HepG2 (cell line): ENCODE results near the gene CLEC18C. TPM values are rescaled to one million over a fixed set of nuclear protein-coding genes. Genes with fewer than 3 reads are reported as not detected.
A peak's percentile ranks its signal among the peaks of the same experiment; 100 is the strongest.

Experiments
- ARNTL ChIP-seq: sonication (generic); formaldehyde crosslinking; IDR thresholded peaks from 2 replicates; pipeline ENCODE4 v1.4.0; 2020; ENCODE audit warnings: mild to moderate bottlenecking, missing genetic modification reagents
- CEBPG ChIP-seq: IDR thresholded peaks from 2 replicates; pipeline ENCODE4 v1.6.1; 2016
- ELF1 ChIP-seq: sonication (generic); formaldehyde crosslinking; IDR thresholded peaks from 2 replicates; pipeline ENCODE4 v1.4.0; 2020; ENCODE audit warnings: missing genetic modification reagents
- FOXA1 ChIP-seq, 2 experiments: fragments of 450-650 bp in 1 of 2; sonication (generic) in 1 of 2; formaldehyde crosslinking in 1 of 2; IDR thresholded peaks; 2 replicates each; pipeline versions ENCODE4 v1.4.0 to v1.6.1; 2016 to 2020; ENCODE audit warnings: missing genetic modification reagents in 1 of 2
- HMG20B ChIP-seq: conservative IDR thresholded peaks from 2 replicates; pipeline ENCODE4 v1.6.1; 2016; ENCODE audit warnings: missing genetic modification reagents, missing compliant biosample characterization
- HMGA1 ChIP-seq: sonication (generic); formaldehyde crosslinking; conservative IDR thresholded peaks from 2 replicates; pipeline ENCODE4 v1.4.0; 2020; ENCODE audit warnings: missing genetic modification reagents
- JDP2 ChIP-seq: sonication (generic); formaldehyde crosslinking; IDR thresholded peaks from 2 replicates; pipeline ENCODE4 v1.8.1; 2022; ENCODE audit warnings: missing genetic modification reagents, borderline replicate concordance
- KAT8 ChIP-seq: IDR thresholded peaks from 2 replicates; pipeline ENCODE4 v1.6.1; 2016; ENCODE audit warnings: missing genetic modification reagents, missing compliant biosample characterization
- MED13 ChIP-seq: sonication (generic); formaldehyde crosslinking; IDR thresholded peaks from 2 replicates; pipeline ENCODE4 v1.5.0; 2020; ENCODE audit warnings: missing genetic modification reagents
- MYPOP ChIP-seq: sonication (generic); formaldehyde crosslinking; IDR thresholded peaks from 2 replicates; pipeline ENCODE4 v1.8.1; 2023; ENCODE audit warnings: mild to moderate bottlenecking, moderate library complexity, missing genetic modification reagents
- MZF1 ChIP-seq: sonication (generic); formaldehyde crosslinking; IDR thresholded peaks from 2 replicates; pipeline ENCODE4 v1.8.1; 2023; ENCODE audit warnings: mild to moderate bottlenecking, missing genetic modification reagents, borderline replicate concordance
- RELA ChIP-seq: sonication (generic); formaldehyde crosslinking; IDR thresholded peaks from 2 replicates; pipeline ENCODE4 v1.4.0; 2020; ENCODE audit warnings: missing genetic modification reagents
- SAFB2 ChIP-seq: sonication (generic); formaldehyde crosslinking; IDR thresholded peaks from 2 replicates; pipeline ENCODE4 v1.5.1; 2020; ENCODE audit warnings: missing genetic modification reagents, low read depth, mild to moderate bottlenecking, borderline replicate concordance
- THAP11 ChIP-seq: IDR thresholded peaks from 2 replicates; pipeline ENCODE4 v1.6.1; 2016; ENCODE audit warnings: missing biosample characterization, missing genetic modification reagents
- ZBTB20 ChIP-seq: sonication (generic); formaldehyde crosslinking; IDR thresholded peaks from 2 replicates; pipeline ENCODE4 v1.8.1; 2023; ENCODE audit warnings: missing genetic modification reagents, low read depth, mild to moderate bottlenecking, borderline replicate concordance
- ZNF296 ChIP-seq: sonication (generic); formaldehyde crosslinking; conservative IDR thresholded peaks from 2 replicates; pipeline ENCODE4 v1.5.0; 2020; ENCODE audit warnings: mild to moderate bottlenecking, missing genetic modification reagents
- ZNF468 ChIP-seq: sonication (generic); formaldehyde crosslinking; IDR thresholded peaks from 2 replicates; pipeline ENCODE4 v1.8.0; 2022; ENCODE audit warnings: mild to moderate bottlenecking, moderate library complexity, missing genetic modification reagents
- ZNF660 ChIP-seq: sonication (generic); formaldehyde crosslinking; IDR thresholded peaks from 2 replicates; pipeline ENCODE4 v1.5.1; 2020; ENCODE audit warnings: mild to moderate bottlenecking, low read depth, missing genetic modification reagents, borderline replicate concordance
- polyA plus RNA-seq, 8 experiments: library from polyadenylated mRNA; depleted of rRNA in 3 of 8; stranded (reverse) in 7 of 8; unstranded in 1 of 8; fragments of >200 nt; fragmentation: Illumina TruSeq in 4 of 8; extraction: Trizol in 4 of 8; gene quantifications; 2 replicates each; pipeline versions ENCODE4 v1.2.1 to v1.2.3, GENCODE V29; 2011 to 2016; ENCODE audit warnings: low read depth in 4 of 8, missing spikeins in 1 of 8, mixed read lengths in 1 of 8; ENCODE audit not compliant: insufficient read depth in 1 of 8
- total RNA-seq, 5 experiments: library from RNA; depleted of rRNA; stranded (reverse); fragments of >200 nt; fragmentation: Illumina TruSeq; extraction: Trizol; gene quantifications; 2 replicates each; pipeline ENCODE4 v1.2.3, GENCODE V29; 2016; ENCODE audit warnings: low read depth in 1 of 5
- TF ChIP-seq, protein P1 (sequence below): sonication (generic); formaldehyde crosslinking; IDR thresholded peaks from 2 replicates; pipeline ENCODE4 v1.4.0; 2020; ENCODE audit warnings: missing genetic modification reagents, borderline replicate concordance
- TF ChIP-seq, protein P2 (sequence below): sonication (generic); formaldehyde crosslinking; IDR thresholded peaks from 2 replicates; pipeline ENCODE4 v1.4.0; 2020; ENCODE audit warnings: missing genetic modification reagents, borderline replicate concordance
- TF ChIP-seq, protein P3 (sequence below): sonication (generic); formaldehyde crosslinking; IDR thresholded peaks from 2 replicates; pipeline ENCODE4 v1.4.0; 2020; ENCODE audit warnings: missing genetic modification reagents

CLEC18C gene
- total and polyA plus RNA-seq, 2 of the 13 experiments (the other 11 are each of a cell fraction or from before 2014, with no cell fraction given) = 0.15 to 0.29 TPM

DNA sequence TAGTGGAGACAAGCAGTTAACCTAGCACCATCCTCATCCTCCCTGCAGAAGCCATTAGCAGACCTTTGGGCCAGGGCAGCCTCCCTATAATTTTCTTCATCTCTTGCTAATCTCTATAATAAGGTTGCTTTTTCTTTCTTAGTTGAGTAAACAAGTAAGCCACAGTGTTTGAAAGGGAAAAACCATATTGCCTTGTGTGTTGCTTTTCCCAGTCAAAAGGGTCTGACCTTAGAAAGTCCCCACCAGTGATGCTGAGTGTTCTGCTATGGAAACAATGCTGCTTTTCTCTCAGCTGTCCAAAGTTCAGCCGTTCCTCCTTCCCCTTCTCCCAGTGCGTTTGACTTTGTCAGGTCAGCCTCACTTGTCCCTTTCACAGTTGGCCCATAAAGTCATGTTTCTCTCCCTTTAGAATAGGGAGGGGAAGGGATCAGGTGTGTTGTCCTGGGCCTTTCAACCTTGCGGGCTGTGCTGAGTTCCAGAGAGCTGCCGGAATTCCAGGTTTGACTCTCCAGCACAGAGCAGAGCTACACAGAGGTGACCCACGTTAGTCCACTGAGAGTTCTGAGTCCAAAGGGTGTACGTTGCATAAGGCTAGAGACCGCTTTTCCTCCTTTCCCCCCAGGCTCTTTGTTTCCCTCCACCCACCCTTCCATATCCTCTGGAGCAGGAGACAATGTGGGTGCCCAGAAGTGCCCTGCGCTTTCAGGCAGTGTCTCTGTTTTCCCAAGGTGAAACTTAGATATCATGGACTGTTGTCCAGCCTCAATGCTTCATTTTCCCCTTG is 15.9 kb upstream of the CLEC18C start (continued):
- TF ChIP-seq HMGA1 (CRISPR knock-in tag) = no peak
- TF ChIP-seq, protein P1, sequence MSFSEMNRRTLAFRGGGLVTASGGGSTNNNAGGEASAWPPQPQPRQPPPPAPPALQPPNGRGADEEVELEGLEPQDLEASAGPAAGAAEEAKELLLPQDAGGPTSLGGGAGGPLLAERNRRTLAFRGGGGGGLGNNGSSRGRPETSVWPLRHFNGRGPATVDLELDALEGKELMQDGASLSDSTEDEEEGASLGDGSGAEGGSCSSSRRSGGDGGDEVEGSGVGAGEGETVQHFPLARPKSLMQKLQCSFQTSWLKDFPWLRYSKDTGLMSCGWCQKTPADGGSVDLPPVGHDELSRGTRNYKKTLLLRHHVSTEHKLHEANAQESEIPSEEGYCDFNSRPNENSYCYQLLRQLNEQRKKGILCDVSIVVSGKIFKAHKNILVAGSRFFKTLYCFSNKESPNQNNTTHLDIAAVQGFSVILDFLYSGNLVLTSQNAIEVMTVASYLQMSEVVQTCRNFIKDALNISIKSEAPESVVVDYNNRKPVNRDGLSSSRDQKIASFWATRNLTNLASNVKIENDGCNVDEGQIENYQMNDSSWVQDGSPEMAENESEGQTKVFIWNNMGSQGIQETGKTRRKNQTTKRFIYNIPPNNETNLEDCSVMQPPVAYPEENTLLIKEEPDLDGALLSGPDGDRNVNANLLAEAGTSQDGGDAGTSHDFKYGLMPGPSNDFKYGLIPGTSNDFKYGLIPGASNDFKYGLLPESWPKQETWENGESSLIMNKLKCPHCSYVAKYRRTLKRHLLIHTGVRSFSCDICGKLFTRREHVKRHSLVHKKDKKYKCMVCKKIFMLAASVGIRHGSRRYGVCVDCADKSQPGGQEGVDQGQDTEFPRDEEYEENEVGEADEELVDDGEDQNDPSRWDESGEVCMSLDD (CRISPR knock-in tag) = no peak
- peak; percentile 83 for TF ChIP-seq MYPOP
- TF ChIP-seq ELF1 = peak; percentile 53; the same call in 1 of the 2 replicates
- TF ChIP-seq KAT8 (CRISPR knock-in tag) = peak; percentile 62
- no peak for TF ChIP-seq ZNF660 (CRISPR knock-in tag)
- no peak for TF ChIP-seq FOXA1 (IDR thresholded peaks at IDR 0.05)
- peak; percentile 47 for TF ChIP-seq FOXA1 (CRISPR knock-in tag; IDR thresholded peaks at IDR 0.05)
- TF ChIP-seq, protein P2, sequence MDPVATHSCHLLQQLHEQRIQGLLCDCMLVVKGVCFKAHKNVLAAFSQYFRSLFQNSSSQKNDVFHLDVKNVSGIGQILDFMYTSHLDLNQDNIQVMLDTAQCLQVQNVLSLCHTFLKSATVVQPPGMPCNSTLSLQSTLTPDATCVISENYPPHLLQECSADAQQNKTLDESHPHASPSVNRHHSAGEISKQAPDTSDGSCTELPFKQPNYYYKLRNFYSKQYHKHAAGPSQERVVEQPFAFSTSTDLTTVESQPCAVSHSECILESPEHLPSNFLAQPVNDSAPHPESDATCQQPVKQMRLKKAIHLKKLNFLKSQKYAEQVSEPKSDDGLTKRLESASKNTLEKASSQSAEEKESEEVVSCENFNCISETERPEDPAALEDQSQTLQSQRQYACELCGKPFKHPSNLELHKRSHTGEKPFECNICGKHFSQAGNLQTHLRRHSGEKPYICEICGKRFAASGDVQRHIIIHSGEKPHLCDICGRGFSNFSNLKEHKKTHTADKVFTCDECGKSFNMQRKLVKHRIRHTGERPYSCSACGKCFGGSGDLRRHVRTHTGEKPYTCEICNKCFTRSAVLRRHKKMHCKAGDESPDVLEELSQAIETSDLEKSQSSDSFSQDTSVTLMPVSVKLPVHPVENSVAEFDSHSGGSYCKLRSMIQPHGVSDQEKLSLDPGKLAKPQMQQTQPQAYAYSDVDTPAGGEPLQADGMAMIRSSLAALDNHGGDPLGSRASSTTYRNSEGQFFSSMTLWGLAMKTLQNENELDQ (CRISPR knock-in tag) = no peak
- no peak for TF ChIP-seq MED13 (CRISPR knock-in tag)
- TF ChIP-seq THAP11 = peak; percentile 64
- TF ChIP-seq ARNTL (CRISPR knock-in tag) = peak; percentile 91
- TF ChIP-seq, protein P3, sequence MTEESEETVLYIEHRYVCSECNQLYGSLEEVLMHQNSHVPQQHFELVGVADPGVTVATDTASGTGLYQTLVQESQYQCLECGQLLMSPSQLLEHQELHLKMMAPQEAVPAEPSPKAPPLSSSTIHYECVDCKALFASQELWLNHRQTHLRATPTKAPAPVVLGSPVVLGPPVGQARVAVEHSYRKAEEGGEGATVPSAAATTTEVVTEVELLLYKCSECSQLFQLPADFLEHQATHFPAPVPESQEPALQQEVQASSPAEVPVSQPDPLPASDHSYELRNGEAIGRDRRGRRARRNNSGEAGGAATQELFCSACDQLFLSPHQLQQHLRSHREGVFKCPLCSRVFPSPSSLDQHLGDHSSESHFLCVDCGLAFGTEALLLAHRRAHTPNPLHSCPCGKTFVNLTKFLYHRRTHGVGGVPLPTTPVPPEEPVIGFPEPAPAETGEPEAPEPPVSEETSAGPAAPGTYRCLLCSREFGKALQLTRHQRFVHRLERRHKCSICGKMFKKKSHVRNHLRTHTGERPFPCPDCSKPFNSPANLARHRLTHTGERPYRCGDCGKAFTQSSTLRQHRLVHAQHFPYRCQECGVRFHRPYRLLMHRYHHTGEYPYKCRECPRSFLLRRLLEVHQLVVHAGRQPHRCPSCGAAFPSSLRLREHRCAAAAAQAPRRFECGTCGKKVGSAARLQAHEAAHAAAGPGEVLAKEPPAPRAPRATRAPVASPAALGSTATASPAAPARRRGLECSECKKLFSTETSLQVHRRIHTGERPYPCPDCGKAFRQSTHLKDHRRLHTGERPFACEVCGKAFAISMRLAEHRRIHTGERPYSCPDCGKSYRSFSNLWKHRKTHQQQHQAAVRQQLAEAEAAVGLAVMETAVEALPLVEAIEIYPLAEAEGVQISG (CRISPR knock-in tag) = peak; percentile 79
- peak; percentile 87 for TF ChIP-seq CEBPG (CRISPR knock-in tag)
- TF ChIP-seq RELA (CRISPR knock-in tag) = peak; percentile 81; the same call in 1 of the 2 replicates
- no peak for TF ChIP-seq ZNF296
- TF ChIP-seq ZBTB20 = no peak; the same call in 1 of the 2 replicates
- TF ChIP-seq ZNF468 (CRISPR knock-in tag) = no peak
- no peak for TF ChIP-seq MZF1 (CRISPR knock-in tag)
- no peak for TF ChIP-seq JDP2
- TF ChIP-seq HMG20B (CRISPR knock-in tag) = 0 out of 2 replicates have a peak, but pooled peaks have one; percentile 43
- TF ChIP-seq SAFB2 (CRISPR knock-in tag) = no peak
